HCT116 (cell line): ENCODE results near the gene MYOF. TPM values are rescaled to one million over a fixed set of nuclear protein-coding genes. Genes with fewer than 3 reads are reported as not detected.

Experiments used
- ATAC-seq: fragments of 200-7000 bp; cut with Tn5 transposase; 2 replicates; pipeline ENCODE4 v1.9.1; 2020; ENCODE audit warnings: mild to moderate bottlenecking, moderate library complexity
- BruUV-seq: library from RNA; stranded (reverse); fragments of 400-500 nt; replicated peaks from 2 replicates; lab custom pipeline; 2021; lab: Mats Ljungman, UMichigan
- CTCF ChIA-PET: fragments of 300-600 bp; sonication (Branson Sonifier 250); formaldehyde crosslinking; loops from one replicate; lab custom pipeline; 2021; ENCODE audit warnings: antibody characterized with exemption; lab: Charles Lee
- POLR2A ChIA-PET: fragments of 300-600, 350-600 bp; sonication (Branson Sonifier 250); formaldehyde crosslinking; loops from one replicate; lab custom pipeline; 2021; ENCODE audit warnings: antibody characterized with exemption; lab: Charles Lee
- RAD21 ChIA-PET, 2 experiments: fragments of 300-600 bp; sonication (Branson Sonifier 250); formaldehyde crosslinking; loops; one replicate each; lab custom pipeline; 2023; ENCODE audit warnings: low total read pairs in 2 of 2; ENCODE audit not compliant: uncharacterized antibody in 2 of 2, unreplicated experiment in 2 of 2, low non-redundant PET in 1 of 2; lab: Charles Lee
- DNase-seq: peaks from one replicate; pipeline ENCODE4 v3.0.0-alpha.2; 2010; ENCODE audit warnings: low read depth, low spot score
- H2AFZ ChIP-seq: fragments of 200-600 bp; shearing (Covaris generic), sonication (generic); 2 replicates; pipeline ENCODE4 v1.6.1; 2017; ENCODE audit warnings: low read depth, mixed run types, mixed read lengths, antibody characterized with exemption, low read length; ENCODE audit not compliant: poor library complexity, severe bottlenecking
- H3K27ac ChIP-seq: 2 replicates; pipeline ENCODE4 v1.5.1; 2012; ENCODE audit warnings: low read depth, low read length
- H3K27me3 ChIP-seq: fragments of 200-600 bp; sonication (generic); 2 replicates; pipeline ENCODE4 v1.6.1; 2016; ENCODE audit warnings: mixed run types, low read length, mixed read lengths; ENCODE audit not compliant: insufficient read depth
- H3K36me3 ChIP-seq, 2 experiments: fragments of 200-500 bp in 1 of 2; fragments of 200-600 bp in 1 of 2; sonication (Bioruptor generic) in 1 of 2; sonication (generic) in 1 of 2; 2 replicates each; pipeline versions ENCODE4 v1.5.1 to v1.6.1; 2014 to 2016; ENCODE audit warnings: low read length in 2 of 2, inconsistent platforms in 1 of 2, mixed read lengths in 1 of 2, mixed run types in 1 of 2; ENCODE audit not compliant: insufficient read depth in 2 of 2, control insufficient read depth in 1 of 2
- H3K4me1 ChIP-seq, 2 experiments: fragments of 200-600 bp in 1 of 2; sonication (generic) in 1 of 2; 2 replicates each; pipeline versions ENCODE4 v1.5.1 to v1.6.1; 2012 to 2017; ENCODE audit warnings: low read length in 2 of 2, inconsistent platforms in 1 of 2, mild to moderate bottlenecking in 1 of 2, mixed read lengths in 1 of 2, mixed run types in 1 of 2, moderate library complexity in 1 of 2; ENCODE audit not compliant: insufficient read depth in 2 of 2, control insufficient read depth in 1 of 2
- H3K4me2 ChIP-seq: fragments of 200-600 bp; sonication (generic); 2 replicates; pipeline ENCODE4 v1.6.1; 2017; ENCODE audit warnings: mixed run types, low read length, mixed read lengths
- H3K4me3 ChIP-seq, 2 experiments: fragments of 200-600 bp in 1 of 2; sonication (generic) in 1 of 2; replicated peaks in 1 of 2; 2 replicates each; pipeline ENCODE4 v1.5.1; 2011 to 2016; ENCODE audit warnings: low read length in 2 of 2, control low read depth in 1 of 2, low read depth in 1 of 2, mild to moderate bottlenecking in 1 of 2, mixed read lengths in 1 of 2, mixed run types in 1 of 2
- H3K79me2 ChIP-seq: fragments of 200-600 bp; sonication (generic); 2 replicates; pipeline ENCODE4 v1.6.1; 2017; ENCODE audit warnings: mild to moderate bottlenecking, mixed run types, low read length, moderate library complexity, mixed read lengths; ENCODE audit not compliant: insufficient read depth
- H3K9ac ChIP-seq: fragments of 200-600 bp; sonication (generic); 2 replicates; pipeline ENCODE4 v1.6.1; 2016; ENCODE audit warnings: low read length, mixed read lengths
- H3K9me2 ChIP-seq: fragments of 200-600 bp; sonication (generic), shearing (Covaris generic); 2 replicates; pipeline ENCODE4 v1.6.1; 2017; ENCODE audit warnings: mixed run types, mild to moderate bottlenecking, moderate library complexity; ENCODE audit not compliant: insufficient read depth
- H3K9me3 ChIP-seq, 2 experiments: fragments of 200-500 bp in 1 of 2; fragments of 200-600 bp in 1 of 2; sonication (Bioruptor generic) in 1 of 2; sonication (generic) in 1 of 2; 2 replicates each; pipeline ENCODE4 v1.6.1; 2014 to 2017; ENCODE audit warnings: low read length in 2 of 2, mixed read lengths in 2 of 2, inconsistent platforms in 1 of 2, low read depth in 1 of 2, mild to moderate bottlenecking in 1 of 2, mixed run types in 1 of 2, moderate library complexity in 1 of 2; ENCODE audit not compliant: control insufficient read depth in 1 of 2, insufficient read depth in 1 of 2
- H4K20me1 ChIP-seq: fragments of 200-600 bp; sonication (generic), shearing (Covaris generic); 2 replicates; pipeline ENCODE4 v1.6.1; 2017; ENCODE audit warnings: mixed run types, mild to moderate bottlenecking, moderate library complexity; ENCODE audit not compliant: insufficient read depth
- EGR1 ChIP-seq: IDR thresholded peaks from 2 replicates; pipeline ENCODE4 v1.6.1; 2012; ENCODE audit warnings: low read depth
- EZH2 ChIP-seq: fragments of 200-600 bp; sonication (generic); IDR thresholded peaks from 2 replicates; pipeline ENCODE4 v1.6.1; 2017; ENCODE audit warnings: antibody characterized with exemption, mixed run types
- ZFX ChIP-seq: fragments of 450-650 bp; IDR thresholded peaks from 2 replicates; pipeline ENCODE4 v1.6.1; 2017
- intact Hi-C: fragments of 100-400 bp; cut with micrococcal nuclease; formaldehyde crosslinking; loops from 2 replicates; pipeline ENCODE4 v1.10.0; 2022
- total RNA-seq: library from RNA; stranded (reverse); gene quantifications from one replicate; pipeline ENCODE4 v1.2.1, GENCODE V29; 2021; ENCODE audit not compliant: unreplicated experiment
- TF ChIP-seq, protein P1 (sequence below): IDR thresholded peaks from 2 replicates; pipeline ENCODE4 v1.6.1; 2012; ENCODE audit warnings: low read depth
- TF ChIP-seq, protein P2 (sequence below), 3 experiments: fragments of 200-600 bp in 1 of 3; sonication (generic) in 1 of 3; IDR thresholded peaks in 2 of 3; conservative IDR thresholded peaks in 1 of 3; 2 replicates each; pipeline ENCODE4 v1.5.1; 2012 to 2017; ENCODE audit warnings: low read depth in 2 of 3, low read length in 2 of 3, antibody characterized with exemption in 1 of 3, borderline replicate concordance in 1 of 3, control low read depth in 1 of 3, mild to moderate bottlenecking in 1 of 3, mixed read lengths in 1 of 3, mixed run types in 1 of 3, moderate library complexity in 1 of 3; ENCODE audit not compliant: insufficient read depth in 1 of 3

Gene MYOF
- total RNA-seq, 1 experiment from 2014 or later, result 250 TPM

DNA sequence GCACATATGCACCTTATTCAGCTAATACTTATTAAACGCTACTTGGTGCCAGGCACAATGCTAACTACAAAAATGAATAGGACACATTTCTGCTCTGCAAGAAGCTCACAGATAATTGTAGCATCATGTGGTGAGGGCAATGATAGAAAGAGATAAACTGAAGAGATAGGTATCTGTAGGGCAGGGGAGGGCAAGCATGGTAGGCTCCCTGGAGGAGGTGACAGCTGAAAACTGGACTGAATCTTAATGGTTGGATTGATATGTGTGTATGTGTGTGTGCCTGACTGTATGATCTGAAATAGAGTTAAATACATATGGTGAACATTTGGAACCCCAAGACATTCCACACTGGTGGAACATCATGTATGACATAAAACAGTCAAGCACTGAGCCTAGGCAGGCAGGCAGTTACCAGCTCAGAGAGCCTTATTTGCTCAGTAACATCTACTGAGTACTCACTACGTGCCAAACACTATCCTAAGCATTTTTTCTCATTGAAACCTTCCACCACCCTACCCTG lies 9.5 kb upstream of the MYOF start (continued):
- TF ChIP-seq, protein P1, sequence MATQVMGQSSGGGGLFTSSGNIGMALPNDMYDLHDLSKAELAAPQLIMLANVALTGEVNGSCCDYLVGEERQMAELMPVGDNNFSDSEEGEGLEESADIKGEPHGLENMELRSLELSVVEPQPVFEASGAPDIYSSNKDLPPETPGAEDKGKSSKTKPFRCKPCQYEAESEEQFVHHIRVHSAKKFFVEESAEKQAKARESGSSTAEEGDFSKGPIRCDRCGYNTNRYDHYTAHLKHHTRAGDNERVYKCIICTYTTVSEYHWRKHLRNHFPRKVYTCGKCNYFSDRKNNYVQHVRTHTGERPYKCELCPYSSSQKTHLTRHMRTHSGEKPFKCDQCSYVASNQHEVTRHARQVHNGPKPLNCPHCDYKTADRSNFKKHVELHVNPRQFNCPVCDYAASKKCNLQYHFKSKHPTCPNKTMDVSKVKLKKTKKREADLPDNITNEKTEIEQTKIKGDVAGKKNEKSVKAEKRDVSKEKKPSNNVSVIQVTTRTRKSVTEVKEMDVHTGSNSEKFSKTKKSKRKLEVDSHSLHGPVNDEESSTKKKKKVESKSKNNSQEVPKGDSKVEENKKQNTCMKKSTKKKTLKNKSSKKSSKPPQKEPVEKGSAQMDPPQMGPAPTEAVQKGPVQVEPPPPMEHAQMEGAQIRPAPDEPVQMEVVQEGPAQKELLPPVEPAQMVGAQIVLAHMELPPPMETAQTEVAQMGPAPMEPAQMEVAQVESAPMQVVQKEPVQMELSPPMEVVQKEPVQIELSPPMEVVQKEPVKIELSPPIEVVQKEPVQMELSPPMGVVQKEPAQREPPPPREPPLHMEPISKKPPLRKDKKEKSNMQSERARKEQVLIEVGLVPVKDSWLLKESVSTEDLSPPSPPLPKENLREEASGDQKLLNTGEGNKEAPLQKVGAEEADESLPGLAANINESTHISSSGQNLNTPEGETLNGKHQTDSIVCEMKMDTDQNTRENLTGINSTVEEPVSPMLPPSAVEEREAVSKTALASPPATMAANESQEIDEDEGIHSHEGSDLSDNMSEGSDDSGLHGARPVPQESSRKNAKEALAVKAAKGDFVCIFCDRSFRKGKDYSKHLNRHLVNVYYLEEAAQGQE, result no peak
- no peak for TF ChIP-seq ZFX
- no peak for TF ChIP-seq EZH2

DNA sequence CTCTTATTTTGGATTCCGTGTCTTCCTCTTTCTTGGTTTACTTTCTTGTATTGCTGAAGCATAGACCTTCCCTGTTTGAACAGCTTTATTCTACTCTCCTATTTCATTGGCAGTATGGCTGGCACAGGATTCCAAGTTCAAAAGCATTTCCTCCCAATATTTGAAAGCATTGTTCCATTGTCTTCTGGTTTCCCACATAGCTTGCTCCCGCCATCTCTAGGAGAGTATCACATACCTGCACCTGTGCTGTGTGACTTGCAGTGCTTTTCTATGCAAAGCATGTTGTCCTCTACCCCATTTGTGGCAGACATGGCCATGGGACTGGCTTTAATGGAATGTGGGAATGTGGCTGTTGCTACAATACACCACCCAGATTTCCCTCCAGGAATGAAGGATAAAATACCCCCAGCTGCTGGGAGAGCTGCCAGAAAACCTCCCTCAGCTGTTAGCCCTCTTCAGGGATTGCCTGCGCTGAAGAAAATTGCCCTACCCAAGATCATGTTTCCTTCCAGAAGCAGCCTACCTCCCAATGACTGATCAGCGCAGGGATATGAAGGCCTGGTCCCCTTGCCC lies 6.9 kb upstream of the MYOF start:
- H3K9ac ChIP-seq, result no peak overlapping the region
- H4K20me1 ChIP-seq, result no peaks in the 10 kb centered on the region
- no peak overlapping the region for H3K4me2 ChIP-seq
- H3K4me3 ChIP-seq, result no peak overlapping the region
- CTCF ChIA-PET, result no interaction called here
- ATAC-seq (no peak), DNase-seq (no peak)
- intact Hi-C loops, result no loop called here
- no peaks in the 10 kb centered on the region for H3K27me3 ChIP-seq
- TF ChIP-seq EGR1, result no peak
- TF ChIP-seq, protein P2, sequence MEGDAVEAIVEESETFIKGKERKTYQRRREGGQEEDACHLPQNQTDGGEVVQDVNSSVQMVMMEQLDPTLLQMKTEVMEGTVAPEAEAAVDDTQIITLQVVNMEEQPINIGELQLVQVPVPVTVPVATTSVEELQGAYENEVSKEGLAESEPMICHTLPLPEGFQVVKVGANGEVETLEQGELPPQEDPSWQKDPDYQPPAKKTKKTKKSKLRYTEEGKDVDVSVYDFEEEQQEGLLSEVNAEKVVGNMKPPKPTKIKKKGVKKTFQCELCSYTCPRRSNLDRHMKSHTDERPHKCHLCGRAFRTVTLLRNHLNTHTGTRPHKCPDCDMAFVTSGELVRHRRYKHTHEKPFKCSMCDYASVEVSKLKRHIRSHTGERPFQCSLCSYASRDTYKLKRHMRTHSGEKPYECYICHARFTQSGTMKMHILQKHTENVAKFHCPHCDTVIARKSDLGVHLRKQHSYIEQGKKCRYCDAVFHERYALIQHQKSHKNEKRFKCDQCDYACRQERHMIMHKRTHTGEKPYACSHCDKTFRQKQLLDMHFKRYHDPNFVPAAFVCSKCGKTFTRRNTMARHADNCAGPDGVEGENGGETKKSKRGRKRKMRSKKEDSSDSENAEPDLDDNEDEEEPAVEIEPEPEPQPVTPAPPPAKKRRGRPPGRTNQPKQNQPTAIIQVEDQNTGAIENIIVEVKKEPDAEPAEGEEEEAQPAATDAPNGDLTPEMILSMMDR (IDR thresholded peaks at IDR 0.05 in 2 of 3, conservative IDR thresholded peaks at IDR 0.05 in 1 of 3; ENCODE audit: borderline replicate concordance in 1 of 3, insufficient read depth in 1 of 3, low read depth in 2 of 3, low read length in 2 of 3), result no peak
- RAD21 ChIA-PET, result no interaction called here
- no peaks in the 10 kb centered on the region for H3K79me2 ChIP-seq
- H3K27ac ChIP-seq, result no peak overlapping the region
- BruUV-seq, result no TSS peak
- no peaks in the 10 kb centered on the region for H3K36me3 ChIP-seq
- H3K9me3 ChIP-seq, result no peaks in the 10 kb centered on the region
- no peaks in the 10 kb centered on the region for H3K9me2 ChIP-seq
- peaks cover under 1 to 4% of the 10 kb centered on the region in 2 experiments; a peak in 2 of 4 replicates for H3K4me1 ChIP-seq
- POLR2A ChIA-PET, result no interaction called here
- no peak overlapping the region for H2AFZ ChIP-seq
